Breast epithelium (tissue), 4 donors: ENCODE measurements around the gene FARP2. TPM values are rescaled to one million over a fixed set of nuclear protein-coding genes. Genes with fewer than 3 reads are reported as not detected.

Experiments
- DNase-seq, 2 donors: peaks; one replicate each; pipeline ENCODE4 v3.0.0-alpha.2; 2019; ENCODE audit warnings: low spot score in 2 of 2
- H3K27ac ChIP-seq, 2 donors: fragments of 200-600 bp; sonication (generic) in 1 of 2; one replicate each; pipeline ENCODE4 v1.5.1; 2016 to 2019; ENCODE audit warnings: mild to moderate bottlenecking in 1 of 2
- H3K27me3 ChIP-seq, 2 donors: fragments of 200-600 bp; sonication (generic) in 1 of 2; one replicate each; pipeline versions ENCODE4 v1.5.1 to v1.6.0; 2017 to 2019; ENCODE audit warnings: control low read depth in 1 of 2, mild to moderate bottlenecking in 1 of 2
- H3K36me3 ChIP-seq: fragments of 200-600 bp; one replicate; pipeline ENCODE4 v1.5.1; 2019
- H3K4me1 ChIP-seq, 2 donors: fragments of 200-600 bp; sonication (generic); one replicate each; pipeline ENCODE4 v1.5.1; 2016 to 2019; ENCODE audit warnings: control low read depth in 1 of 2
- H3K4me3 ChIP-seq, 3 donors: fragments of 200-600 bp; sonication (generic); 1 replicate in 2 of 3; 2 replicates in 1 of 3; pipeline ENCODE4 v1.5.1; 2016 to 2019; ENCODE audit warnings: mild to moderate bottlenecking in 3 of 3, moderate library complexity in 2 of 3
- H3K9me3 ChIP-seq, 2 donors: fragments of 200-600 bp; sonication (generic) in 1 of 2; one replicate each; pipeline ENCODE4 v1.5.1; 2016 to 2019; ENCODE audit warnings: control low read depth in 1 of 2
- CTCF ChIP-seq, 3 donors: fragments of 450-650 bp; IDR thresholded peaks; one replicate each; pipeline ENCODE4 v1.5.1; 2016 to 2017; ENCODE audit warnings: antibody characterized with exemption in 3 of 3, mild to moderate bottlenecking in 3 of 3, moderate library complexity in 3 of 3
- POLR2A ChIP-seq: fragments of 450-650 bp; IDR thresholded peaks from one replicate; pipeline ENCODE4 v1.6.1; 2016; ENCODE audit warnings: antibody characterized with exemption, mild to moderate bottlenecking, moderate library complexity
- POLR2AphosphoS5 ChIP-seq, 3 donors: sonication (generic); formaldehyde crosslinking; IDR thresholded peaks; one replicate each; pipeline ENCODE4 v1.6.1; 2017; ENCODE audit warnings: antibody characterized with exemption in 3 of 3
- intact Hi-C: fragments of 100-400 bp; cut with DNase I; formaldehyde crosslinking; loops from one replicate; pipeline ENCODE4 v1.15.1; 2023; ENCODE audit warnings: low total_unique reads
- total RNA-seq, 3 donors: library from RNA; depleted of rRNA; stranded (reverse); fragments of >200 nt; gene quantifications; one replicate each; pipeline ENCODE4 v1.1.0, GENCODE V29; 2016

FARP2 gene
- total RNA-seq, 3 donors from 2014 or later, result 34.4 to 43.3 (median 40.3) TPM

- H3K4me1 ChIP-seq, result peaks cover 0 to 6% of the 10 kb centered on the region in 2 donors
- intact Hi-C loops, result loop anchor here (5.0 kb wide), 1 partner anchor 209 kb away; the partner anchor contains the start of gene MTERF4
- H3K4me3 ChIP-seq, result no peak overlapping the region
- no peak for DNase-seq
- TF ChIP-seq POLR2A, result no peak
- H3K27ac ChIP-seq, result peak overlapping the region in 1 of 2 donors; percentile 6
- H3K27me3 ChIP-seq, result no peaks in the 10 kb centered on the region
- no peaks in the 10 kb centered on the region for H3K9me3 ChIP-seq
- H3K36me3 ChIP-seq, result no peaks in the 10 kb centered on the region
These were observed 45.0 kb upstream of the FARP2 start for GRCh38 chr2:241310917-241311566.

- H3K27me3 ChIP-seq, result no peaks in the 10 kb centered on the region
- no peaks in the 10 kb centered on the region for H3K9me3 ChIP-seq
- TF ChIP-seq POLR2A (no peak), CTCF (IDR thresholded peaks at IDR 0.05) (no peak), POLR2AphosphoS5 (IDR thresholded peaks at IDR 0.05) (no peak)
- no peak overlapping the region for H3K4me3 ChIP-seq
- H3K27ac ChIP-seq, result no peak overlapping the region
- H3K36me3 ChIP-seq, result no peaks in the 10 kb centered on the region
- intact Hi-C loops, result loop anchor here (5.0 kb wide), 1 partner anchor 210 kb away; the partner anchor contains the start of gene MTERF4
- no peak for DNase-seq
- peaks cover 0 to 7% of the 10 kb centered on the region in 2 donors for H3K4me1 ChIP-seq
These were observed 44.0 kb upstream of the FARP2 start for GRCh38 chr2:241312082-241312481.

GRCh38 chr2:241313543-241314095 is 42.5 kb upstream of the FARP2 start:
- no peaks in the 10 kb centered on the region for H3K36me3 ChIP-seq
- no peaks in the 10 kb centered on the region for H3K27me3 ChIP-seq
- peak overlapping the region in 1 of 3 donors; percentile 86 for H3K4me3 ChIP-seq
- no peaks in the 10 kb centered on the region for H3K9me3 ChIP-seq
- peak overlapping the region in 1 of 2 donors; percentile 96 for H3K27ac ChIP-seq
- peaks cover 0 to 11% of the 10 kb centered on the region in 2 donors for H3K4me1 ChIP-seq
- DNase-seq, result no peak
- intact Hi-C loops, result loop anchor here (5.0 kb wide), 1 partner anchor 211 kb away; the partner anchor contains the start of gene MTERF4
- TF ChIP-seq CTCF (IDR thresholded peaks at IDR 0.05), result no peak
- TF ChIP-seq POLR2A, result no peak
- no peak for TF ChIP-seq POLR2AphosphoS5 (IDR thresholded peaks at IDR 0.05)

GRCh38 chr2:241314226-241315092 is 41.6 kb upstream of the FARP2 start:
- Histone ChIP-seq H3K27me3 (no peaks in the 10 kb centered on the region), H3K27ac (peak overlapping the region; percentile 96 to 99), H3K36me3 (no peaks in the 10 kb centered on the region), H3K4me1 (peaks cover 0 to 18% of the 10 kb centered on the region in 2 donors), H3K4me3 (peak overlapping the region; percentile 63 to 90 (median 86)), H3K9me3 (no peaks in the 10 kb centered on the region)
- DNase-seq, result no peak
- intact Hi-C loops, result loop anchor here (5.0 kb wide), 1 partner anchor 212 kb away; the partner anchor contains the start of gene MTERF4
- TF ChIP-seq POLR2A, result no peak
- no peak for TF ChIP-seq CTCF (IDR thresholded peaks at IDR 0.05)
- TF ChIP-seq POLR2AphosphoS5 (IDR thresholded peaks at IDR 0.05), result no peak

GRCh38 chr2:241315093-241315878 is 40.8 kb upstream of the FARP2 start, which contains the start of gene HDLBP:
HDLBP (minus strand) TSS chr2:241315672; CDS start chr2:241266869, 48,803 bp downstream.
- intact Hi-C loops, result no loop called here
- H3K4me1 ChIP-seq, result peaks cover 0 to 18% of the 10 kb centered on the region in 2 donors

More at GRCh38 chr2:241315093-241315878, 40.8 kb upstream of the FARP2 start, which contains the start of gene HDLBP:
- Histone ChIP-seq H3K27me3 (no peaks in the 10 kb centered on the region), H3K27ac (peak within 1 kb of the TSS; percentile 96 to 99), H3K4me3 (peak within 1 kb of the TSS; percentile 63 to 90 (median 86)), H3K9me3 (no peaks in the 10 kb centered on the region), H3K36me3 (no peaks in the 10 kb centered on the region)
- TF ChIP-seq CTCF (IDR thresholded peaks at IDR 0.05) (peak in 1 of 3 donors; percentile 16), POLR2A (peak; percentile 49), POLR2AphosphoS5 (IDR thresholded peaks at IDR 0.05) (peak; percentile 76 to 89 (median 87))
- DNase-seq, result peak; percentile 99 to 100
